ENCODE results near the gene KCNJ15. TPM values are rescaled to one million over a fixed set of nuclear protein-coding genes. Genes with fewer than 3 reads are reported as not detected.

KCNJ15 gene
- polyA plus RNA-seq, 1 donor from 2014 or later, result not detected

GRCh38 chr21:38354746-38355145, 98.0 kb downstream of the KCNJ15 start:
- Histone ChIP-seq H2AFZ (ENCODE audit: low read depth, low read length) (no peak overlapping the region), H3F3A (ENCODE audit: insufficient read depth, low read length, poor library complexity, severe bottlenecking) (no peaks in the 10 kb centered on the region), H3K36me3 (ENCODE audit: insufficient read depth, low read length) (no peaks in the 10 kb centered on the region), H3K27ac (ENCODE audit: low read length) (no peak overlapping the region), H3K4me2 (ENCODE audit: low read length) (no peak overlapping the region), H3K4me3 (ENCODE audit: low read length) (no peak overlapping the region), H3K9ac (ENCODE audit: low read length) (no peak overlapping the region), H3K9me3 (ENCODE audit: low read length) (no peaks in the 10 kb centered on the region), H3K27me3 (ENCODE audit: insufficient read depth, low read depth, low read length) (no peaks in the 10 kb centered on the region), H3K79me2 (replicated peaks; ENCODE audit: insufficient read depth, low read length) (no peaks in the 10 kb centered on the region), H4K20me1 (ENCODE audit: insufficient read depth) (no peaks in the 10 kb centered on the region), H3K9me2 (ENCODE audit: insufficient read depth, low read length) (no peaks in the 10 kb centered on the region)
- TF ChIP-seq SMC3 (conservative IDR thresholded peaks at IDR 0.05; ENCODE audit: poor library complexity), result no peak
- TF ChIP-seq POLR2AphosphoS5 (IDR thresholded peaks at IDR 0.05), result no peak
- no peak for TF ChIP-seq MXI1 (conservative IDR thresholded peaks at IDR 0.05; ENCODE audit: poor library complexity, severe bottlenecking)
- TF ChIP-seq CTCF (IDR thresholded peaks at IDR 0.05; ENCODE audit: poor library complexity, severe bottlenecking), result no peak
- TF ChIP-seq RAD21 (conservative IDR thresholded peaks at IDR 0.05), result no peak
- no peak for TF ChIP-seq EZH2 (IDR thresholded peaks at IDR 0.05; ENCODE audit: borderline replicate concordance, insufficient read depth, low read length, poor library complexity, severe bottlenecking)
- no peak for TF ChIP-seq REST (IDR thresholded peaks at IDR 0.05; ENCODE audit: borderline replicate concordance)
- TF ChIP-seq EP300 (conservative IDR thresholded peaks at IDR 0.05; ENCODE audit: poor library complexity, severe bottlenecking), result no peak
- TF ChIP-seq TAF1 (IDR thresholded peaks at IDR 0.05; ENCODE audit: low read depth), result no peak

- no peaks in the 10 kb centered on the region for H3K79me2 ChIP-seq (replicated peaks; ENCODE audit: insufficient read depth, low read length)
- no peaks in the 10 kb centered on the region for H4K20me1 ChIP-seq (ENCODE audit: insufficient read depth)
- no peak overlapping the region for H3K27ac ChIP-seq (ENCODE audit: low read length)
- no peak overlapping the region for H3K4me3 ChIP-seq (ENCODE audit: low read length)
- no peak overlapping the region for H2AFZ ChIP-seq (ENCODE audit: low read depth, low read length)
- TF ChIP-seq POLR2AphosphoS5 (IDR thresholded peaks at IDR 0.05) (no peak), SMC3 (conservative IDR thresholded peaks at IDR 0.05; ENCODE audit: poor library complexity) (no peak), REST (IDR thresholded peaks at IDR 0.05; ENCODE audit: borderline replicate concordance) (no peak), TAF1 (IDR thresholded peaks at IDR 0.05; ENCODE audit: low read depth) (no peak), RAD21 (conservative IDR thresholded peaks at IDR 0.05) (no peak), EP300 (conservative IDR thresholded peaks at IDR 0.05; ENCODE audit: poor library complexity, severe bottlenecking) (no peak), CTCF (IDR thresholded peaks at IDR 0.05; ENCODE audit: poor library complexity, severe bottlenecking) (no peak), EZH2 (IDR thresholded peaks at IDR 0.05; ENCODE audit: borderline replicate concordance, insufficient read depth, low read length, poor library complexity, severe bottlenecking) (no peak), MXI1 (conservative IDR thresholded peaks at IDR 0.05; ENCODE audit: poor library complexity, severe bottlenecking) (no peak)
- no peaks in the 10 kb centered on the region for H3K9me2 ChIP-seq (ENCODE audit: insufficient read depth, low read length)
- H3F3A ChIP-seq (ENCODE audit: insufficient read depth, low read length, poor library complexity, severe bottlenecking), result no peaks in the 10 kb centered on the region
- H3K4me2 ChIP-seq (ENCODE audit: low read length), result no peak overlapping the region
- H3K27me3 ChIP-seq (ENCODE audit: insufficient read depth, low read depth, low read length), result no peaks in the 10 kb centered on the region
- no peaks in the 10 kb centered on the region for H3K36me3 ChIP-seq (ENCODE audit: insufficient read depth, low read length)
- H3K9me3 ChIP-seq (ENCODE audit: low read length), result no peaks in the 10 kb centered on the region
- no peak overlapping the region for H3K9ac ChIP-seq (ENCODE audit: low read length)
Observed at GRCh38 chr21:38355353-38355752, 98.6 kb downstream of the KCNJ15 start.
